GM18951 (cell line): ENCODE measurements around the gene CHID1.

ENCODE experiments used
- POLR2A ChIP-seq: IDR thresholded peaks from 4 replicates; pipeline ENCODE4 v1.6.1; 2011; ENCODE audit warnings: mild to moderate bottlenecking; ENCODE audit not compliant: insufficient read length, insufficient read depth; ENCODE audit errors: extremely low read depth
- in situ Hi-C: fragments of 300-500 bp; cut with MboI; formaldehyde crosslinking; loops from one replicate; pipeline ENCODE4 v1.12.0; 2022; ENCODE audit warnings: low sequenced_read_pairs, mixed read lengths, inconsistent platforms; ENCODE audit not compliant: unreplicated experiment

The CHID1 gene

GRCh38 chr11:858053-858761 is 52.4 kb downstream of the CHID1 start:
- in situ Hi-C loops = no loop called here
- no peak for TF ChIP-seq POLR2A

GRCh38 chr11:856397-856796 is 54.2 kb downstream of the CHID1 start:
- no peak for TF ChIP-seq POLR2A
- in situ Hi-C loops = no loop called here

- no peak for TF ChIP-seq POLR2A
- in situ Hi-C loops = no loop called here
These were observed 54.8 kb downstream of the CHID1 start for GRCh38 chr11:855796-856195.

- TF ChIP-seq POLR2A = no peak
- in situ Hi-C loops = no loop called here
These were observed 55.3 kb downstream of the CHID1 start for GRCh38 chr11:855330-855674.

GRCh38 chr11:854601-855329 is 55.8 kb downstream of the CHID1 start:
- TF ChIP-seq POLR2A = no peak
- in situ Hi-C loops = no loop called here

- in situ Hi-C loops = no loop called here
- no peak for TF ChIP-seq POLR2A
These were observed 56.7 kb downstream of the CHID1 start for GRCh38 chr11:853682-854448.

GRCh38 chr11:852762-853161 is 57.8 kb downstream of the CHID1 start:
- in situ Hi-C loops = no loop called here

GRCh38 chr11:850775-851763 is 59.5 kb downstream of the CHID1 start:
- no peak for TF ChIP-seq POLR2A
- in situ Hi-C loops = no loop called here

More at GRCh38 chr11:852762-853161, 57.8 kb downstream of the CHID1 start:
- TF ChIP-seq POLR2A = no peak

GRCh38 chr11:849951-850774 is 60.4 kb downstream of the CHID1 start:
- in situ Hi-C loops = no loop called here
- TF ChIP-seq POLR2A = no peak

- TF ChIP-seq POLR2A = no peak
- in situ Hi-C loops = no loop called here
These were observed 61.3 kb downstream of the CHID1 start for GRCh38 chr11:849104-849824.

GRCh38 chr11:848380-848931 is 62.2 kb downstream of the CHID1 start:
- in situ Hi-C loops = no loop called here
- no peak for TF ChIP-seq POLR2A
